HCT116 (cell line): ENCODE data around the gene TCF12. TPM values are rescaled to one million over a fixed set of nuclear protein-coding genes. Genes with fewer than 3 reads are reported as not detected.

ENCODE experiments used
- ATAC-seq: fragments of 200-7000 bp; cut with Tn5 transposase; 2 replicates; pipeline ENCODE4 v1.9.1; 2020; ENCODE audit warnings: mild to moderate bottlenecking, moderate library complexity
- BruUV-seq: library from RNA; stranded (reverse); fragments of 400-500 nt; replicated peaks from 2 replicates; lab custom pipeline; 2021; lab: Mats Ljungman, UMichigan
- CTCF ChIA-PET: fragments of 300-600 bp; sonication (Branson Sonifier 250); formaldehyde crosslinking; loops from one replicate; lab custom pipeline; 2021; ENCODE audit warnings: antibody characterized with exemption; lab: Charles Lee
- POLR2A ChIA-PET: fragments of 300-600, 350-600 bp; sonication (Branson Sonifier 250); formaldehyde crosslinking; loops from one replicate; lab custom pipeline; 2021; ENCODE audit warnings: antibody characterized with exemption; lab: Charles Lee
- RAD21 ChIA-PET, 2 experiments: fragments of 300-600 bp; sonication (Branson Sonifier 250); formaldehyde crosslinking; loops; one replicate each; lab custom pipeline; 2023; ENCODE audit warnings: low total read pairs in 2 of 2; ENCODE audit not compliant: uncharacterized antibody in 2 of 2, unreplicated experiment in 2 of 2, low non-redundant PET in 1 of 2; lab: Charles Lee
- DNase-seq: peaks from one replicate; pipeline ENCODE4 v3.0.0-alpha.2; 2010; ENCODE audit warnings: low read depth, low spot score
- H2AFZ ChIP-seq: fragments of 200-600 bp; shearing (Covaris generic), sonication (generic); 2 replicates; pipeline ENCODE4 v1.6.1; 2017; ENCODE audit warnings: low read depth, mixed run types, mixed read lengths, antibody characterized with exemption, low read length; ENCODE audit not compliant: poor library complexity, severe bottlenecking
- H3K27ac ChIP-seq: 2 replicates; pipeline ENCODE4 v1.5.1; 2012; ENCODE audit warnings: low read depth, low read length
- H3K27me3 ChIP-seq: fragments of 200-600 bp; sonication (generic); 2 replicates; pipeline ENCODE4 v1.6.1; 2016; ENCODE audit warnings: mixed run types, low read length, mixed read lengths; ENCODE audit not compliant: insufficient read depth
- H3K36me3 ChIP-seq, 2 experiments: fragments of 200-500 bp in 1 of 2; fragments of 200-600 bp in 1 of 2; sonication (Bioruptor generic) in 1 of 2; sonication (generic) in 1 of 2; 2 replicates each; pipeline versions ENCODE4 v1.5.1 to v1.6.1; 2014 to 2016; ENCODE audit warnings: low read length in 2 of 2, inconsistent platforms in 1 of 2, mixed read lengths in 1 of 2, mixed run types in 1 of 2; ENCODE audit not compliant: insufficient read depth in 2 of 2, control insufficient read depth in 1 of 2
- H3K4me1 ChIP-seq, 2 experiments: fragments of 200-600 bp in 1 of 2; sonication (generic) in 1 of 2; 2 replicates each; pipeline versions ENCODE4 v1.5.1 to v1.6.1; 2012 to 2017; ENCODE audit warnings: low read length in 2 of 2, inconsistent platforms in 1 of 2, mild to moderate bottlenecking in 1 of 2, mixed read lengths in 1 of 2, mixed run types in 1 of 2, moderate library complexity in 1 of 2; ENCODE audit not compliant: insufficient read depth in 2 of 2, control insufficient read depth in 1 of 2
- H3K4me2 ChIP-seq: fragments of 200-600 bp; sonication (generic); 2 replicates; pipeline ENCODE4 v1.6.1; 2017; ENCODE audit warnings: mixed run types, low read length, mixed read lengths
- H3K4me3 ChIP-seq, 2 experiments: fragments of 200-600 bp in 1 of 2; sonication (generic) in 1 of 2; replicated peaks in 1 of 2; 2 replicates each; pipeline ENCODE4 v1.5.1; 2011 to 2016; ENCODE audit warnings: low read length in 2 of 2, control low read depth in 1 of 2, low read depth in 1 of 2, mild to moderate bottlenecking in 1 of 2, mixed read lengths in 1 of 2, mixed run types in 1 of 2
- H3K79me2 ChIP-seq: fragments of 200-600 bp; sonication (generic); 2 replicates; pipeline ENCODE4 v1.6.1; 2017; ENCODE audit warnings: mild to moderate bottlenecking, mixed run types, low read length, moderate library complexity, mixed read lengths; ENCODE audit not compliant: insufficient read depth
- H3K9ac ChIP-seq: fragments of 200-600 bp; sonication (generic); 2 replicates; pipeline ENCODE4 v1.6.1; 2016; ENCODE audit warnings: low read length, mixed read lengths
- H3K9me2 ChIP-seq: fragments of 200-600 bp; sonication (generic), shearing (Covaris generic); 2 replicates; pipeline ENCODE4 v1.6.1; 2017; ENCODE audit warnings: mixed run types, mild to moderate bottlenecking, moderate library complexity; ENCODE audit not compliant: insufficient read depth
- H3K9me3 ChIP-seq, 2 experiments: fragments of 200-500 bp in 1 of 2; fragments of 200-600 bp in 1 of 2; sonication (Bioruptor generic) in 1 of 2; sonication (generic) in 1 of 2; 2 replicates each; pipeline ENCODE4 v1.6.1; 2014 to 2017; ENCODE audit warnings: low read length in 2 of 2, mixed read lengths in 2 of 2, inconsistent platforms in 1 of 2, low read depth in 1 of 2, mild to moderate bottlenecking in 1 of 2, mixed run types in 1 of 2, moderate library complexity in 1 of 2; ENCODE audit not compliant: control insufficient read depth in 1 of 2, insufficient read depth in 1 of 2
- H4K20me1 ChIP-seq: fragments of 200-600 bp; sonication (generic), shearing (Covaris generic); 2 replicates; pipeline ENCODE4 v1.6.1; 2017; ENCODE audit warnings: mixed run types, mild to moderate bottlenecking, moderate library complexity; ENCODE audit not compliant: insufficient read depth
- CTCF ChIP-seq, 3 experiments: fragments of 200-600 bp in 1 of 3; sonication (generic) in 1 of 3; IDR thresholded peaks in 2 of 3; conservative IDR thresholded peaks in 1 of 3; 2 replicates each; pipeline ENCODE4 v1.5.1; 2012 to 2017; ENCODE audit warnings: low read depth in 2 of 3, low read length in 2 of 3, antibody characterized with exemption in 1 of 3, borderline replicate concordance in 1 of 3, control low read depth in 1 of 3, mild to moderate bottlenecking in 1 of 3, mixed read lengths in 1 of 3, mixed run types in 1 of 3, moderate library complexity in 1 of 3; ENCODE audit not compliant: insufficient read depth in 1 of 3
- EGR1 ChIP-seq: IDR thresholded peaks from 2 replicates; pipeline ENCODE4 v1.6.1; 2012; ENCODE audit warnings: low read depth
- EZH2 ChIP-seq: fragments of 200-600 bp; sonication (generic); IDR thresholded peaks from 2 replicates; pipeline ENCODE4 v1.6.1; 2017; ENCODE audit warnings: antibody characterized with exemption, mixed run types
- EZH2phosphoT487 ChIP-seq: fragments of 200-600 bp; IDR thresholded peaks from 2 replicates; pipeline ENCODE4 v1.6.1; 2018; ENCODE audit warnings: antibody characterized with exemption, borderline replicate concordance
- FOSL1 ChIP-seq: IDR thresholded peaks from 2 replicates; pipeline ENCODE4 v1.6.1; 2012; ENCODE audit warnings: low read depth
- JUND ChIP-seq: IDR thresholded peaks from 2 replicates; pipeline ENCODE4 v1.6.1; 2012
- MAX ChIP-seq: IDR thresholded peaks from 2 replicates; pipeline ENCODE4 v1.6.1; 2012
- POLR2A ChIP-seq: IDR thresholded peaks from 2 replicates; pipeline ENCODE4 v1.7.0; 2011; ENCODE audit warnings: borderline replicate concordance; ENCODE audit not compliant: insufficient read depth, insufficient read length; ENCODE audit errors: extremely low read depth
- POLR2AphosphoS5 ChIP-seq: IDR thresholded peaks from 2 replicates; pipeline ENCODE4 v1.6.1; 2011; ENCODE audit warnings: mild to moderate bottlenecking, low read depth, low read length, moderate library complexity
- SIN3A ChIP-seq: IDR thresholded peaks from 2 replicates; pipeline ENCODE4 v1.6.1; 2012; ENCODE audit warnings: low read depth
- SP1 ChIP-seq: IDR thresholded peaks from 2 replicates; pipeline ENCODE4 v1.6.1; 2012; ENCODE audit warnings: low read depth
- SRF ChIP-seq: IDR thresholded peaks from 2 replicates; pipeline ENCODE4 v1.6.1; 2012; ENCODE audit warnings: low read depth
- ZFX ChIP-seq: fragments of 450-650 bp; IDR thresholded peaks from 2 replicates; pipeline ENCODE4 v1.6.1; 2017
- ZNF274 ChIP-seq: fragments of 200-500 bp; sonication (Bioruptor generic); IDR thresholded peaks from 2 replicates; pipeline ENCODE4 v1.6.1; 2014; ENCODE audit warnings: mild to moderate bottlenecking, low read depth, low read length, inconsistent platforms
- intact Hi-C: fragments of 100-400 bp; cut with micrococcal nuclease; formaldehyde crosslinking; loops from 2 replicates; pipeline ENCODE4 v1.10.0; 2022
- total RNA-seq: library from RNA; stranded (reverse); gene quantifications from one replicate; pipeline ENCODE4 v1.2.1, GENCODE V29; 2021; ENCODE audit not compliant: unreplicated experiment
- TF ChIP-seq, protein P1 (sequence below): IDR thresholded peaks from 2 replicates; pipeline ENCODE4 v1.6.1; 2012

The TCF12 gene
- total RNA-seq, 1 experiment from 2014 or later: 71.6 TPM

DNA sequence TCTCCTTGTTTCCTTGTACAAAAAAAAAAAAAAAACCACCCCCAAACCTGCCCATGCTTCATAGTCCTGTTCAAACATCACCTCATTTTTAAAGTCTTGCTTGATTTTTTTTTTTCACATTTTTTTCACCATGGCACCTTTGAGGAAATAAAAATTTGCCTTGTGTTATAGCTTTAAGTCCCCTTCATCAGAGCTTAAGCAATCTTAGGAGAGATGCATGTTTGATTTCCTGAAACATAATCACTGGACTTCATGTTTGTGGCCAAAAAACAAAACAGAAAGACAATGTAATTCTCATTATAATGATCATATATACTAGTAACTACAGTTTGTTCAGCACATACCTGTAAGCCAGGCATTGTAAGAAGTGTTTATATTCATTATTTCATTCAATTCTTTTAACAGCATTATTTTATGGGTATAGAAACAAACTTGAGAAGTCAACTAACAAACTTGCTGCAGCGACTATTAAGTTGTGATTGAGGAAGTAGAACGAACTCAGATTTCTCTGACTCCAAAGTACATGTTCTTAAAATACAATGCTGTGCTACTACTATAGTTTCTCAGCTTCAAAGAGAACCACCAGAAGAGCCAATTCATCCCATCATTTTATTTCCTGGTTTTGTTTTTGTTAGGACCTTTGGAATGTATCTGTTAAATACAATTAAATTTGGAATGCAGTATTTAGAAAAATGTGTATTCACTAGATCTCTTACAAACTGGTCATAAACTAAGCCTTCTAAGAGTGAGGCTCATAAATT, 203.8 kb downstream of the TCF12 start (continued):
- TF ChIP-seq MAX (no peak), EZH2 (no peak), ZNF274 (no peak)

- Histone ChIP-seq H4K20me1 (no peaks in the 10 kb centered on the region), H3K4me3 (no peak overlapping the region), H3K27ac (no peak overlapping the region), H3K9me2 (no peaks in the 10 kb centered on the region), H3K36me3 (no peaks in the 10 kb centered on the region), H3K79me2 (no peaks in the 10 kb centered on the region; the same call in 1 of the 2 replicates), H3K27me3 (no peaks in the 10 kb centered on the region), H3K9ac (no peak overlapping the region), H2AFZ (no peak overlapping the region), H3K4me2 (no peak overlapping the region), H3K9me3 (no peaks in the 10 kb centered on the region), H3K4me1 (no peaks in the 10 kb centered on the region)
- intact Hi-C loops: no loop called here
- ChIA-PET POLR2A (no interaction called here), RAD21 (no interaction called here), CTCF (no interaction called here)
- DNase-seq (no peak), ATAC-seq (no peak)
- no TSS peak for BruUV-seq
- TF ChIP-seq, protein P1, sequence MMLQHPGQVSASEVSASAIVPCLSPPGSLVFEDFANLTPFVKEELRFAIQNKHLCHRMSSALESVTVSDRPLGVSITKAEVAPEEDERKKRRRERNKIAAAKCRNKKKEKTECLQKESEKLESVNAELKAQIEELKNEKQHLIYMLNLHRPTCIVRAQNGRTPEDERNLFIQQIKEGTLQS: no peak
These were observed 205.6 kb downstream of the TCF12 start for GRCh38 chr15:57124036-57124435.

GRCh38 chr15:57129064-57129463, 210.6 kb downstream of the TCF12 start:
- TF ChIP-seq SP1 (no peak), POLR2A (no peak), EGR1 (no peak), POLR2AphosphoS5 (no peak), SIN3A (no peak), SRF (no peak), MAX (no peak), EZH2phosphoT487 (no peak), JUND (no peak), ZFX (no peak), ZNF274 (no peak), CTCF (IDR thresholded peaks at IDR 0.05 in 2 of 3, conservative IDR thresholded peaks at IDR 0.05 in 1 of 3; ENCODE audit: borderline replicate concordance in 1 of 3, insufficient read depth in 1 of 3, low read depth in 2 of 3, low read length in 2 of 3) (no peak), FOSL1 (no peak)
- TF ChIP-seq, protein P1: no peak
- Histone ChIP-seq H2AFZ (no peak overlapping the region), H3K9me3 (no peaks in the 10 kb centered on the region), H3K9me2 (no peaks in the 10 kb centered on the region), H3K36me3 (no peaks in the 10 kb centered on the region), H4K20me1 (no peaks in the 10 kb centered on the region), H3K4me3 (no peak overlapping the region), H3K79me2 (no peaks in the 10 kb centered on the region; the same call in 1 of the 2 replicates), H3K27ac (no peak overlapping the region), H3K4me2 (no peak overlapping the region), H3K4me1 (no peaks in the 10 kb centered on the region), H3K27me3 (no peaks in the 10 kb centered on the region), H3K9ac (no peak overlapping the region)
- BruUV-seq: no TSS peak
- ATAC-seq (no peak), DNase-seq (no peak)
- ChIA-PET CTCF (interaction anchor here (1.2 kb wide), 1 partner anchor 9 kb away, joined by 4 read pairs; no protein-coding TSS in a partner anchor), RAD21 (no interaction called here), POLR2A (no interaction called here)
- intact Hi-C loops: no loop called here
